Caco-2 (cell line): ENCODE data around the gene SMARCE1. TPM values are rescaled to one million over a fixed set of nuclear protein-coding genes. Genes with fewer than 3 reads are reported as not detected.

Experiments
- BruUV-seq: library from RNA; stranded (reverse); fragments of 400-500 nt; replicated peaks from 2 replicates; lab custom pipeline; 2021; lab: Mats Ljungman, UMichigan
- CTCF ChIA-PET: fragments of 300-600 bp; sonication (Branson Sonifier 250); formaldehyde crosslinking; loops from one replicate; lab custom pipeline; 2022; ENCODE audit warnings: antibody characterized with exemption; lab: Charles Lee
- POLR2A ChIA-PET: fragments of 300-600 bp; sonication (Branson Sonifier 250); formaldehyde crosslinking; loops from one replicate; lab custom pipeline; 2022; ENCODE audit warnings: antibody characterized with exemption; lab: Charles Lee
- DNase-seq, 2 experiments: peaks; one replicate each; pipeline versions ENCODE4 v3.0.0 to v3.0.0-alpha.2; 2020 to 2022
- H3K27me3 ChIP-seq: replicated peaks from 2 replicates; pipeline ENCODE4 v1.6.0; 2011; ENCODE audit warnings: low read length; ENCODE audit not compliant: control insufficient read depth, insufficient read depth
- H3K36me3 ChIP-seq: 2 replicates; pipeline ENCODE4 v1.5.1; 2011; ENCODE audit warnings: low read length; ENCODE audit not compliant: control insufficient read depth, insufficient read depth
- H3K4me1 ChIP-seq: fragments of 250-450 bp; sonication (Bioruptor Pico); 2 replicates; pipeline ENCODE4 v1.5.1; 2020; ENCODE audit warnings: mild to moderate bottlenecking
- H3K4me3 ChIP-seq: 2 replicates; pipeline ENCODE4 v1.5.1; 2011; ENCODE audit warnings: low read depth, mild to moderate bottlenecking, control low read depth, low read length
- H3K9me3 ChIP-seq: fragments of 250-450 bp; sonication (Bioruptor Pico); 2 replicates; pipeline ENCODE4 v1.5.1; 2020; ENCODE audit warnings: mild to moderate bottlenecking, moderate library complexity
- H3K27ac Mint-ChIP-seq: one replicate; pipeline ENCODE4 v1.8.0; 2022; ENCODE audit warnings: mixed read lengths; ENCODE audit not compliant: unreplicated experiment
- H3K27me3 Mint-ChIP-seq: one replicate; pipeline ENCODE4 v1.8.0; 2022; ENCODE audit warnings: mixed read lengths; ENCODE audit not compliant: insufficient read depth, unreplicated experiment
- H3K36me3 Mint-ChIP-seq: one replicate; pipeline ENCODE4 v1.8.0; 2022; ENCODE audit warnings: mild to moderate bottlenecking, mixed read lengths; ENCODE audit not compliant: insufficient read depth, unreplicated experiment
- H3K4me1 Mint-ChIP-seq: one replicate; pipeline ENCODE4 v1.8.0; 2022; ENCODE audit warnings: low read depth, mixed read lengths; ENCODE audit not compliant: unreplicated experiment
- H3K4me3 Mint-ChIP-seq: one replicate; pipeline ENCODE4 v1.8.0; 2022; ENCODE audit warnings: mild to moderate bottlenecking, moderate library complexity, mixed read lengths; ENCODE audit not compliant: unreplicated experiment
- H3K9me3 Mint-ChIP-seq: one replicate; pipeline ENCODE4 v1.8.0; 2022; ENCODE audit warnings: mixed read lengths; ENCODE audit not compliant: unreplicated experiment
- CTCF ChIP-seq, 2 experiments: fragments of 200-600 bp in 1 of 2; IDR thresholded peaks; 1 replicate in 1 of 2; 2 replicates in 1 of 2; pipeline versions ENCODE4 v1.5.1 to v1.8.0; 2011 to 2022; ENCODE audit warnings: antibody characterized with exemption in 1 of 2, control low read depth in 1 of 2, inconsistent platforms in 1 of 2, low read depth in 1 of 2, low read length in 1 of 2, mild to moderate bottlenecking in 1 of 2, moderate library complexity in 1 of 2; ENCODE audit not compliant: insufficient read depth in 1 of 2, severe bottlenecking in 1 of 2, unreplicated experiment in 1 of 2
- intact Hi-C: fragments of 100-400 bp; cut with micrococcal nuclease; formaldehyde crosslinking; loops from one replicate; pipeline ENCODE4 v1.10.0; 2022; ENCODE audit not compliant: unreplicated experiment
- total RNA-seq: library from RNA; stranded (reverse); gene quantifications from 2 replicates; pipeline ENCODE4 v1.2.3, GENCODE V29; 2022

SMARCE1 gene
- total RNA-seq, 1 experiment from 2014 or later = 126 TPM

- no peak for TF ChIP-seq CTCF (IDR thresholded peaks at IDR 0.05; ENCODE audit: insufficient read depth in 1 of 2, low read depth in 1 of 2, low read length in 1 of 2, severe bottlenecking in 1 of 2, unreplicated experiment in 1 of 2)
Observed at GRCh38 chr17:40615841-40616476, 31.7 kb downstream of the SMARCE1 start.

GRCh38 chr17:40615068-40615840, 32.4 kb downstream of the SMARCE1 start:
- Mint-ChIP-seq H3K9me3 (no peaks in the 10 kb centered on the region), H3K27ac (no peak overlapping the region), H3K27me3 (no peaks in the 10 kb centered on the region), H3K4me3 (no peak overlapping the region), H3K4me1 (peaks cover 24% of the 10 kb centered on the region), H3K36me3 (no peaks in the 10 kb centered on the region)
- Histone ChIP-seq H3K9me3 (no peaks in the 10 kb centered on the region), H3K36me3 (no peaks in the 10 kb centered on the region), H3K4me3 (no peak overlapping the region), H3K4me1 (peaks cover 27% of the 10 kb centered on the region), H3K27me3 (no peaks in the 10 kb centered on the region)
- intact Hi-C loops = loop anchor here (1.0 kb wide), 2 partner anchors 112 to 176 kb away; no protein-coding TSS in a partner anchor
- BruUV-seq = no TSS peak
- ChIA-PET CTCF (interaction anchor here (0.6 to 1.9 kb wide), 33 partner anchors 8 to 1055 kb away, joined by 3 to 16 read pairs (median 4); partner anchors contain the start of genes IGFBP4, KRT24, KRT27 and SMARCE1), POLR2A (interaction anchor here (0.5 to 0.7 kb wide), 2 partner anchors 27 to 77 kb away, joined by 5 to 18 read pairs; no protein-coding TSS in a partner anchor)
- DNase-seq = peak; percentile 87
- TF ChIP-seq CTCF (IDR thresholded peaks at IDR 0.05; ENCODE audit: insufficient read depth in 1 of 2, low read depth in 1 of 2, low read length in 1 of 2, severe bottlenecking in 1 of 2, unreplicated experiment in 1 of 2) = peak; percentile 80 to 82

More at GRCh38 chr17:40615841-40616476, 31.7 kb downstream of the SMARCE1 start:
- intact Hi-C loops = loop anchor here (1.0 kb wide), 2 partner anchors 111 to 175 kb away; no protein-coding TSS in a partner anchor
- Histone ChIP-seq H3K36me3 (no peaks in the 10 kb centered on the region), H3K9me3 (no peaks in the 10 kb centered on the region), H3K4me1 (peaks cover 27% of the 10 kb centered on the region), H3K4me3 (no peak overlapping the region), H3K27me3 (no peaks in the 10 kb centered on the region)
- no peaks in the 10 kb centered on the region for H3K36me3 Mint-ChIP-seq
- H3K27ac Mint-ChIP-seq = no peak overlapping the region
- H3K4me1 Mint-ChIP-seq = peaks cover 25% of the 10 kb centered on the region
- H3K9me3 Mint-ChIP-seq = no peaks in the 10 kb centered on the region
- no peaks in the 10 kb centered on the region for H3K27me3 Mint-ChIP-seq
- ChIA-PET POLR2A (interaction anchor here (0.5 to 0.7 kb wide), 2 partner anchors 28 to 77 kb away, joined by 5 to 18 read pairs; no protein-coding TSS in a partner anchor), CTCF (interaction anchor here (0.6 to 1.9 kb wide), 32 partner anchors 9 to 1054 kb away, joined by 3 to 16 read pairs (median 4); partner anchors contain the start of genes IGFBP4, KRT24, KRT27 and SMARCE1)
- no TSS peak for BruUV-seq
- DNase-seq = no peak
- H3K4me3 Mint-ChIP-seq = no peak overlapping the region
